Activated CD4-positive, CD25-positive, alpha-beta regulatory T cell (primary cell): ENCODE data around the gene LMAN2L.

ENCODE experiments used
- DNase-seq, 4 experiments: peaks; one replicate each; lab custom pipeline; 2025; lab: John Stamatoyannopoulos, UW

Gene LMAN2L

DNA sequence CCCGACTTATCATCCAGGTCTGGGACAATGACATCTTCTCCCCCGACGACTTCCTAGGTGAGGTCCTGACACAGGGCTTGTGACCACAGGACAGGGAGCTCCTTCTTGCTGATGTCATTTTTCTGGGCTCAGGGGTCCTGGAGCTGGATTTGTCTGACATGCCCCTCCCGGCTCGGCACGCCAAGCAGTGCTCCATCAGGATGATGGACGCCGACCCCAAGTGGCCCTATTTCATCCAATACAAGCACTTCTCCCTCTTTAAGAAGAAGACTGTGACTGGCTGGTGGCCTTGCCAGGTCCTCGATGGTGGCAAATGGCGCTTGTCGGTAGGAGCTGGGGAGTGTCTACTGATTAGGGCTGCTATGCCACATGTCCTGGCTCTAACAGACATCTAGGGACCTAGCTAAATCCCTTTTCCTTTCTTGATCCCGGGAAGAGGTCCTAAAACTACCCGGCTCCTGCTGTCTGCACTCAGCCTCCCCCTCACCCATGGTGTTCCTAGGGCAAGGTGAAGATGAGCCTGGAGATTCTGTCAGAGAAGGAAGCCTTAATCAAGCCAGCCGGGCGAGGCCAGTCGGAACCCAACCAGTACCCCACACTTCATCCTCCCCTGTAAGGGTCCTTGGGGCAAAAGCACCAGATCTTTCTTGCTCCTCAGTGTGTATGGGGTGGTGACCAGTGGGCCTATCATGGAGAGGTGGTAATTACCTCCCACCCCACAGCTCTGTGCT, 36.7 kb downstream of the LMAN2L start:
- no peak for DNase-seq

DNA sequence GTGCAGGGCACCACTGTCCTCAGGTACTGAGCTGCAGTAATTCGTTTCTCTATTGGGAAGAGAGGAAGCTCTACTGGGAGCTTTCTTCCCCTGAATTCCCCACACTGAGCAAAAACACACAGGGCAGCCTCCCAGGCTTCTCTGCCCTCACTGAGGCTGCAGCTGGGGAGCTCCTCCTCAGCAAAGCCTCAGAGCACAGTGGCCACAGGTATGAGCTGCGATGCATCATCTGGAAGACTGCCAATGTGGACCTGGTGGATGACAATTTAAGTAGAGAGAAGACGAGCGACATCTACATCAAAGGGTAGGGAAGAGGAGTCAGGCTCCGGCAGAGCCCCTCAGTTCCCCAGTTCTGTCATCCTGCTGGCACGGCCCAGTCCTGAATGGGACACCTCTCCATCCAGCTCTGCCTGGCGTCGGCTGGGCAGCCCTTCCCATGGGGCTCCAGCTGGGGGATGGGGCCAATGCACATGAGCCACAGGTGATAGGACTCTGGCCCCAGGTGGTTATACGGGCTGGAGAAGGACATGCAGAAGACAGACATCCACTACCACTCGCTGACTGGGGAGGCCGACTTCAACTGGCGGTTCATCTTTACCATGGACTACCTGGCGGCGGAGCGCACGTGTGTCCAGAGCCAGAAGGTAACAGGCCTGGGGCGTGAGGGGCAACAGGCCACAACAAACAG, 37.6 kb downstream of the LMAN2L start:
- no peak for DNase-seq

DNA sequence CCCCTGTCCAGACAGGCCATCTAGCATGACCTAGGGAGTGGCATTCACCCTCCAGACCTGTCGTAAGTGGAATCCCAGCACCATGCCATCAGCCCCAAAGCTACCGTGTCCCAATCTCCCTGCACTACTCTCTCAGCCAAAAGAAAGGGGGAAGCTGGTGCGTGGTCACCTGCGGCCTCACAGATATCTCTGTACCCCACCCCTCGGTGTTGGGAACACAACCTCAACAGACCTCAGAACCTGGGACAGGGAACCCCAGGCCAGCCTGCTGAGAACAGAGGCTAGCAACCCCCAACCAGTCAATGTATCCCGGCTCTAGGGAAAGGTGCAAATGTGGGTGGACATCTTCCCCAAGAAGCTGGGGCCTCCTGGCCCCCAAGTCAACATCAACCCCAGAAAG, 38.2 kb downstream of the LMAN2L start:
- no peak for DNase-seq

DNA sequence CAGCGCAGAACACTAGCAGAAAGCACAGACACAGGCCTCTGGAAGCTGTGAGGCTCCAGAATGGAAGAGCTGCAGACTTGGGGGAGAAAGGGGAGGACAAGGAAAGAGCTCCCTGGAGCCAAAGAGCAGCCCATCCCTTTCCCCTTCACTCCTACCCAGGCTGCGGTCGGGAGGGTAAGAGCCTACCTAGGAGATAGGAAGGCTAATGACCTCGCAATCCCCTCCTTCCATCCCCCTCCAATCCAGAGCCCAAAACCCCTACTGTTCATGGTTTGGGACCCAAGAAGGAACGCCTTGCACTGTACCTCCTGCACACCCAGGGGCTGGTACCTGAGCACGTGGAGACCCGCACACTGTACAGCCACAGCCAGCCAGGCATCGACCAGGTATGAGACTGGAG, 39.8 kb downstream of the LMAN2L start:
- DNase-seq = no peak

DNA sequence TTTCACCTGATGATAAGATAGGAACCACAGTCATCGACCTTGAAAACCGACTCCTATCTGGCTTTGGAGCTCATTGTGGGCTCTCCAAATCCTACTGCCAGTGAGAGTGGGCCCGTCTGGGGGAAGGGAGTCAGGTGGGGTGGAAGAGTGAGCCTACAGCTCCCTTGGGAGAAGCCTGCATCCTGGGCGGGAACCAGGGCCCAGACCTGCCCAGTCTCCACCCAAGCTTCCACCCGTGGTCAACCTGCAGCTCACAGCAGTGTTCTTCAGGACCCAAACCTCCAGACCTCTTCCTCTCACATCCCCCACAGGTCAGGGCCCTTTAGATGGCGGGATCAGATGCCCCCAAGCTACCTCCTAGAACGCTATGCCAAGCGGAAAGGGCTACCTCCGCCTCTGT, 40.2 kb downstream of the LMAN2L start:
- DNase-seq = no peak

DNA sequence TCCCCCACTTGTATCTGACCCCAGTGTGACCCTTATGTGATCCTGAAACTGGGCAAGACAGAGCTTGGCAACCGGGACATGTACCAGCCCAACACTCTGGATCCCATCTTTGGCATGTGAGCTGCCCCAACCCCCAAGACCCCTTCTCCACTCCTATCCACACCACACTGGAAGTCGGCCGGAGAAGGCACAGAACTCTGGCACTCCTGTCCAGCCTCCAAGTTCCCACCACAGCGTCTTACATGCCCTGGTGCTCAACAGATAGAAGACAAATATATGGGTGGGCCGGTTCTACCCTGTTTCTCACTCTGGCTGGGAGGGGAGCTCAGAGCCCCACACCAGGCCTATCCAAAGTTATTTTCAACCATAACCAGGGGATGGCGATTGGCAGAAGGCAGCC, 40.8 kb downstream of the LMAN2L start:
- DNase-seq = no peak

DNA sequence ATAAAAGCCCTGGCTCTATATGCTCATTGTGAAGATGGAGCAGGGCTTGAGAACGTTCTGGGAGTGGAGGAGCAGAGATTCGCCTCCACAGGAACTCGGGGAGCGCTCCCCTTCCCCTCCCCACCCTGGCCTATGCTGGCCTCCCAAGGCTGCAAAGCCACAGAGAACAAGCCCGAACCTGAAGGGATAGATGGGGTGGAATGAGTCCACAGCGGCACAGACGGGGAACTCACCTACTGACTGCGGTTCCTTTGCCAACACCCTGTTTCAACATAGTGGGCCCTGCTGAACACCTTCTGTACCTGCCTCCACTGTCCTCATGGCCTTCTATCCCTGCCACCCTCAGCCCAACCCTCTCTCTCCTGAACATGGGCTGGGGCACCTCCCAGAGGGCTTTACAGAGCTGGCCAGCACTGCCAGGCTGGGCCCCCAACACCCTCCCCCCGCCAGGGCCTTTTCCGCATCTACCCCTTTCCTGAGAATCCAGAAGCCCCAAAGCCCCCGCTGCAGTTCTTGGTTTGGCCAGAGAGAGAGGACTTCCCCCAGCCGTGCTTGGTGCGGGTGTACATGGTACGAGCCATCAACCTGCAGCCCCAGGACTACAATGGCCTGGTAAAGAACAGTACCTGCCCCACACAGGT, 41.5 kb downstream of the LMAN2L start:
- no peak for DNase-seq

DNA sequence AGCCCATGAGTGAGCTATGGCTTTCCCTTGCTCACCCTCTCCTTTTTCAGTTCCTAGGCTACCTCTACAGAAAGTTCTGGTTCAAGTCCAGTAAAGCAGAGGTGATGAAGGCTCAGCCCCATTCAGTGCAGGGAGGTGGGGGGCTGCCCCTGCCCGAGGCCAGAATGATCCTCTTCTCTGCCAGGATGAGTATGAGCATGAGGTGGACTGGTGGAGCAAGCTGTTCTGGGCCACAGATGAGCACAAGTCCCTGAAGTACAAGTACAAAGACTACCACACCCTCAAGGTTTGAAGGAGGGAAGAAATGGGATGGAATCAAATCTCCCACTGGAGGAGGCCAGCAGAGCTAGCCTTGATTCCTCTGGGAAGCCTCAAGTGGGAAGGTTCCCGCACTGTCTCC, 42.4 kb downstream of the LMAN2L start:
- DNase-seq = no peak

DNA sequence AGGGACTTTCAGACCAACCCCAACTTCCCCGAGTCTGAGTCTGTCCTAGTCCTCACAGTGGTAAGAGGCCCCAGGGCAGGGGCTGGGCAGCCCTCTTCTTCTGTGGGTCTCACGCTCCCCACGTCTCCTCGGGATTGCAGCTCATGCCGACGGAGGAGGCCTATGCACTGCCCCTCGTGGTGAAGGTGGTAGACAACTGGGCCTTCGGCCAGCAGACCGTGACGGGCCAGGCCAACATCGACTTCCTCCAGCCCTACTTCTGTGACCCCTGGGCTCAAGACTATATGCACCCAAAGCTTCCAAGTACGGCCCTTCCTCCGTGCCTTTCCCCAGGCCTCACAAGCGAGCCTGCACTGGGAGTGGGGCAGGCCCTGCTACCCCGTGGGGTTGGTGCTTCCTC, 44.3 kb downstream of the LMAN2L start:
- DNase-seq = no peak

DNA sequence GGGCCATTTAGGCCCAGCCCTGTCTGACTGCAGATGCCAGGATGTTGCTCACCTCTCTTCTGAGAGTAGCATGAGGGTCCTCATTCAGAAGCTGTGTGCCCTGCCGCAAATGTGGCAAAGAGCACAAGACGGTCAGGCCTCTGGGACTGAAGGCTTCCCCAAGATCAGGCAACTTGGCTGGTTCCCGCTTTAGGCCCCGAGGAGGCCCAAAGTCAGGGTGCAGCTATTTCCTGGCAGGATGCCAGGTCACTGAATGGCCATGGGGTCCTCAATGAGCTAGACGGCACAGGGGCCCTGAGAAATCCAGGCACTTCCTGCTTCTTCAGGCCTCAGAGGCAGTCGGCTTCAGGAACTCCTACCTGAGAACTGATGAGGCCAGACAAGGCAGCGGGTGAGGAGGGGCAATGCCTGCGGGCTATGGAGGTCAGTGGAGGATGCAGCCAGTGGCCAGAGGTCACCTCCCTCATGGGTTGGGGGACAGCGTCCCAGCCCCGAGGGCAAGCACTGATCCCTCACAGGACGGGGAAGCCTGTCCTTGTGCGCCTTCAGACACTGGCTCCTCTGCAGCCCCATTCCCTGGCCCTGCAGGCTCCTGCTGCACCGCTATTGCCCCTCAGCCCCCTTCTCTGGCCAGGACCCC, 44.9 kb downstream of the LMAN2L start:
- no peak for DNase-seq

DNA sequence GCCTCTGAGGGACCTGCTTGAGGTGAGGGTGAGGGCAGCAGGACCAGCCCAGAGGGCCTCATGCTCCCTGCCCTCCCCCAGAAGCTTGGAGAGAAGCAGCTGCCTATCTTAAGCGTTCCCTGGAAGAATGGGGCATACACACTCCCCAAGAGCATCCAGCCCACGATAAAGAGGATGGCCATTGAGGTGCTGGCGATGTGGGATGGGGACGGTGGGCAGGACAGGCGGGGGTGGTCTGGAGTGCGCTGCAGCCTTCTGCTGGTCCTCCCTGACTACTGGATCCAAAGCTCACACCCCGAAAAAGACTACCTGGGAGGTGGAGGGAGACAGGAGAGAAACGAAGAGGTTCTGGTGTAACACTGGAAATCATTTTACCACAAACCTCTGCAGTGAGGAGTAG, 45.6 kb downstream of the LMAN2L start:
- DNase-seq = no peak

DNA sequence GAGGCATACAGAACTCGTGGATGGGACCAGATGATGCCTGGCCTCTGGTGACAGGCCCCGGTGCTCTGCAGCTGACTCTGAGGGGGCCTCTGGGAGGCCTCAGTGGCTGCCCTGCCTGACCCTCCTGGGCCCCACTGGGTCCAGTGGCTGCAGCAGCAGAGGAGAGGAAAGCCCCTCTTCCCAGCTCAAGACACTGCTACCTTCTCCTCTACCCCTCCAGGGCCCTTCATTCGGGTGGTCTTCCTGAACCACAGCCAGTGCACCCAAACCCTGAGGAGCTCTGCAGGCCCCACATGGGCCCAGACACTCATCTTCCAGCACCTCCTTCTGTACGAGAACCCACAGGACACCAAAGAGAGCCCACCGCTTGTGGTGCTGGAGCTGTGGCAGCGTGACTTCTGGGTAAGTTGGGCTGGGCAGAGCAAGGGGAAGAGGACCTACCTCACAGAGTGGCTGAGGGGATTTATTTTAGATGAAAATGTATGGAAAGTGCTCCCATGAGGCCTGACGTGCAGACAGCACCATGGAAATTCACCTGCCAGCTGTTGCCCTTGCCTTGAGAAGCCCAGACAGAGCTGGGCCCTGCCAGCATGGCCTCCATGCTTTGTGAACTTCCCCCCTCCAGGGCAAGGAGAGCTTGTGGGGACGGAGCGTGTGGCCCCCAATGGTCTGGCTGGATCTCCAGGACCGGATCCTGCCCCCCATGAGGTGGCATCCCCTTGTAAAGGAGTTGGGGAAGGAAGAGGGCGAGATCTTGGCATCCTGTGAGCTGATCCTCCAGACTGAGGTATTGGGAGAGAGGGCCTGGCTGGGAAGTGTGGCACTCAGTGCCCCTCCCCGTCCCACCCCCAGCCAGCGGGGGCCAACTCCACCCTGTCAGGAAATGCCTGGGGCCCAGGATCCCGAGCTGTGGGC, 46.3 kb downstream of the LMAN2L start:
- no peak for DNase-seq

DNA sequence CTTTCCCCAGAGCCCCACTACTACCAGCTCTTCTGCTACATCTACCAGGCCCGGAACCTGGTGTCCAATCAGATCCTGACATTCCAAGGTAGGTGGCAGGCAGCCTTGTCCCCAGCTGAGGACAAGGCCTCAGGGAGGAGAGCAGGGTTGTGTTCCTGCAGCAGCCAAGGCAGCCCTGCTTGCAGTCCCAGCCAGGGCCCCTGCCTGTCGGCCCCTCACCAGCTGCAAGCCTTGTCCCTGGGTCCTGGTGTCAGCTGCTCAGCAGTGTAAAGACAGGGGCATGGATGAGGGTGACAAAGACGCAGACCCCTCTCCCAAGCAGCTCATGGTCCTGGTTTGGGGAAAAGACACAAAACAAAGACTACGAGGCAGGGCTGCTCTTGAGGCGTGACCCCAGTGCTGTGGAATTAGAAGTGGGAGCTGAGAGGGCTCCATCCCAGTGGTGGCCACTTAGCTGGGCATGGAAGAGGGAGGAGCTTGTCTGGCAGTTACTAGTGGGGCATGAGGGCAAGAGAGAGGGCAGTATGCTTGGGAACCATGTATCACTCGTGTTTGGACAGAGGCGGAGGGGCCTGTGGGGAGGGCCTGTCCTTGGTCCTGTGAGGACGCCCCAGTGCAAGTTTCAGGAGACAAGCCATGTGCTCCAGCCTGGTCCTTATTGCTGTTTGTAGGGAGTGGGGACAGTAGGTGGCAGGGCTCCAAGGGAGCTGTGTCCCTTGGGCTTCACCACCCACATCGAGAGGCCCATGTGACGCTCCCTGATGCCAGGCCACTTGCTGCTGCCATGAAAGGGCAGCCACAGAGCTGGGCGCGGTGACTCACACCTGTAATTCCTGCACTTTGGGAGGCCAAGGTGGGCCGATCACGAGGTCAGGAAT, 47.5 kb downstream of the LMAN2L start:
- no peak for DNase-seq

DNA sequence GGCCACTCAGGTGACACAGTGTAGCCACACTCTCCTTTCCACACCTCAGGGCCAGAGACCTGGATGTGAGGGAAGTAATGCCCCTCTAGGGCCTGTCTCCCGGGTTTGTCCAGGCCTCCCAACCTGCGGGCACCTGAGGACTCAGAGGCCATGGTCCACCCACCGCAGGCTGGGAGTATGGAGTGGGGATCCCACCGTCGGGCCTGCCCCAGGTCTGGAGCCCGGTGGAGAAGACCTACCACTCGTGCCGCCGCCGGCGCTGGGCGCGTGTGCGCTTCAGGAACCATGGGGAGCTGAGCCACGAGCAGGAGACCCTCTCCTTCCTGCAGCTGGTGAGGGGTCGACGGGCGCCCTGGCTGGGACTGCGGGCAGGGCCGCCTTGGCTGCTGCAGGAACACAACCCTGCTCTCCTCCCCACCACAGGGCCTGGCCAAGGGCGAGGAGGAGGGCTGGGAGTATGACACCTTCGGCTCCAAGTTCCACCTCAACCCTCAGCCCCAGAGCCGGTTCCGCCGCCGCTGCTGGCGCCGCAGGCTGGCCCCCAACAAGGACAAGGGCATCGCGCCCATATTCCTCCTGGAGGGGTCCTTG, 48.7 kb downstream of the LMAN2L start:
- no peak for DNase-seq

DNA sequence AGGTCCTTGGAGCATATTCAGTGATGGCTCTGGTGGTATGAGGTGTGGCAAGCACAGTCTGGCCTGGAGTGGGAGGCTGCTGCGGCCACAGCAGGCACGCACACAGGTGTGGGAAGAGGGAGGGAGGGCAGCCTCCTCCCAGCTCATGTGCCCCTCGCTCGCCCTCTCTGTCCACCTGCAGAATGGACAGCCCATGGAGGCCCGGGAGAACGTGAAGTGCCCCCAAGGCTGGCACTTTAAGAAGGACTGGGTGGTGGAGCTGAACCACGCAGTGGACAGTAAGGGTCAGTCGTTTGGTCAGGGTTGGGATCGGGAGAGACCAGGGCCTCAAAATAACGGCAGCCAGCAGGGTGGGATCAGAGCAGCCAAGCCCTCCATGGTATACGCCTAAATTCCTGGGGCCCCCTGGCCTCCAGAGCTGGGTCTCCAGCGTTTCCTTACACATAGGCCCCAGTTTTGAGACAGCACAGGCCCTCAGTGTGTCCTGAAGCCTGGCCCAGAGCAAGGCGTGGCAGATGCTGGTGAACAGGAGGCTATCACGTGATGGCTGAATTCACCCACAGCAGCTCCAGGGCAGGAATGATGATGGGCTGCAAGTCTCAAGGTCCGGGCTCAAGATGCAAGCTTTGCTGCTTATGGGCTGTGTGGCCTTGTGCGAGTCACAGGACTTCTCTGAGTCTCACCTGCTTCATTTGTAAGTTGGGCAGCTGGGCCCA, 49.4 kb downstream of the LMAN2L start:
- no peak for DNase-seq

DNA sequence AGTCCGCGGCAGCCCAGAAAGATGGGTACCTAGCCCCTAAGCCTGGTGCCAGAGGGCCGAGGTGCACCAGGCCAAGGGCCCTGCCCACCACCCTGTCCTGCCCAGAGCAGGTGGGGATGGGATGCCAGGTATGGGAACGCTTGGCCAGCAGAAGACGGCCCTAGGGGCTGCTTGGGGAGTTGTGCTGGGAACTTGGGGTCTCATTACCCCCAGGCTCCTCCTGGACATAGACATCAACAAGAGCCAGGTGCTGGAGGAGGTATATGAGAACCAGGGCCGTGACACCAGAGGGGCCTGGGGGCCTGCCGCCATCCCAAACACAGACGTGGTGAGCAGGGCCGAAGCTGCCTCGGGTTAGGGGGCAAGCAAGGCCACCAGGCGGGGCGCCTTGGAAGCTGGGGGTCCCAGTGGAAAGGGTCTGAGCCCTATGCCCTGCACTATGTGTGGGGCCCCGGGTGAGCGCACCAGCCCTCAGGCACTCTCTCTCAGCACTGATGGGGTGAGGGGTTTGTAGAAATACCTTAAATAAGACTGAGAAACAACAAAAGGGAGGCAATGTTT, 50.4 kb downstream of the LMAN2L start:
- no peak for DNase-seq

DNA sequence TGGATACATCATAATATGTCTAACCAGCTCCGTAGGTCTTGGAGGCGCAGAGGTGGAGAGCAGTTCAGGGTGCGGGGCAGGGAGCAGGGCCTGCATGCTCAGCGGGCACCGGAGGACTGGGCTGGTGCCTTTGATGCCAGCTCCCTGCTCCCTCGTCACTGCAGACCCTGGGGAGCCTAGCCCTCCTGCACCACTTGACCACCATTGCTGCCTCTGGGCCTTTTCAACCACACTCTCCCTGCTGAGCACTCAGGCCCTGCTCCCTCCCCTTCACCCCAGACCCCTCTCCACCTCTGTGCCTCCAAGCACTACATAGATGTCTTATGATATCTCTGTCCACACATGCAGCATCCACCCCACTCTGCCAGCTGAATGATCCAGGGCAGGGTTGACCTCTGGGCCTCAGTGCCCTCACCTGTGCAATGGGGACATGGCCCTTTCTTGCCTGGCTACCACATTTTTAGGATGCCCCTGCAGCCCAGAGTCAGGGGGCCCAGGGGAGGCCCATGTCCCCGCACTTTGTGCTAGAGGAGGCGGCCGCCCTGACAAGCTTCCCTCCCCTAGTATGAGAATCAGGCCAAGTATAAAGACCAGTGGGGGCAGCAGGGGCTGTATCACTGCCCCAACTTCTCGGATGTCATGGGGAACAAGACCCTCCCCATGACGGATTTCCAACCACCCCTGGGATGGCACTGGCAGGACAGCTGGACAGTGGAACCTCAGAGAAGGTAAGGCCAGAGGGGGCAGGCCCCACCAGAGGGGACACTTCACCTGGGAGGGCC, 51.0 kb downstream of the LMAN2L start:
- DNase-seq = no peak
